GM23338 (cell line): ENCODE data around the gene POSTN. TPM values are rescaled to one million over a fixed set of nuclear protein-coding genes. Genes with fewer than 3 reads are reported as not detected.

Experiments
- ATAC-seq: fragments of 200-7000 bp; cut with Tn5 transposase; 3 replicates; pipeline ENCODE4 v1.9.1; 2020
- DNase-seq: peaks from one replicate; pipeline ENCODE4 v3.0.0-alpha.2; 2015; ENCODE audit warnings: low spot score
- H2AFZ ChIP-seq: fragments of 200-600 bp; sonication (generic); 2 replicates; pipeline ENCODE4 v1.8.0; 2016; ENCODE audit warnings: antibody characterized with exemption, mild to moderate bottlenecking, moderate library complexity
- H3F3A ChIP-seq: fragments of 200-600 bp; sonication (generic); replicated peaks from 2 replicates; pipeline ENCODE4 v1.8.0; 2017; ENCODE audit warnings: antibody characterized with exemption, mixed run types, low read depth
- H3K27ac ChIP-seq: fragments of 200-600 bp; sonication (generic); 2 replicates; pipeline ENCODE4 v1.6.1; 2016; ENCODE audit warnings: low read depth
- H3K27me3 ChIP-seq: fragments of 200-600 bp; sonication (generic); 2 replicates; pipeline ENCODE4 v1.8.0; 2016; ENCODE audit warnings: mild to moderate bottlenecking, mixed run types, moderate library complexity; ENCODE audit not compliant: insufficient read depth
- H3K36me3 ChIP-seq: fragments of 200-600 bp; sonication (generic); 2 replicates; pipeline ENCODE4 v1.8.0; 2016; ENCODE audit warnings: mild to moderate bottlenecking; ENCODE audit not compliant: insufficient read depth
- H3K4me1 ChIP-seq: fragments of 200-600 bp; sonication (generic); 2 replicates; pipeline ENCODE4 v1.8.0; 2016; ENCODE audit warnings: mild to moderate bottlenecking, moderate library complexity; ENCODE audit not compliant: insufficient read depth
- H3K4me2 ChIP-seq: fragments of 200-600 bp; sonication (generic); 2 replicates; pipeline ENCODE4 v1.7.1; 2017; ENCODE audit warnings: mixed run types
- H3K4me3 ChIP-seq: fragments of 200-600 bp; sonication (generic); 2 replicates; pipeline ENCODE4 v1.6.1; 2016; ENCODE audit warnings: mixed run types
- H3K79me2 ChIP-seq: fragments of 200-600 bp; sonication (generic); replicated peaks from 2 replicates; pipeline ENCODE4 v1.8.0; 2017; ENCODE audit warnings: mild to moderate bottlenecking; ENCODE audit not compliant: insufficient read depth
- H3K9me2 ChIP-seq: fragments of 200-600 bp; sonication (generic); 2 replicates; pipeline ENCODE4 v1.8.0; 2017; ENCODE audit not compliant: insufficient read depth
- H4K20me1 ChIP-seq: fragments of 200-600 bp; sonication (generic); replicated peaks from 2 replicates; pipeline ENCODE4 v1.8.0; 2017; ENCODE audit warnings: mild to moderate bottlenecking; ENCODE audit not compliant: insufficient read depth
- H3K27ac Mint-ChIP-seq: 2 replicates; pipeline ENCODE4 v1.8.0; 2020; ENCODE audit warnings: inconsistent platforms, mild to moderate bottlenecking, moderate library complexity, mixed read lengths
- H3K27me3 Mint-ChIP-seq: 3 replicates; pipeline ENCODE4 v1.8.0; 2022; ENCODE audit warnings: low read depth, mild to moderate bottlenecking, moderate library complexity, mixed read lengths, inconsistent platforms; ENCODE audit not compliant: insufficient read depth, poor library complexity
- H3K36me3 Mint-ChIP-seq: 3 replicates; pipeline ENCODE4 v1.8.0; 2021; ENCODE audit warnings: low read depth, mild to moderate bottlenecking, inconsistent platforms, moderate library complexity, mixed read lengths
- H3K4me1 Mint-ChIP-seq: 3 replicates; pipeline ENCODE4 v1.8.0; 2020; ENCODE audit warnings: mild to moderate bottlenecking, inconsistent platforms, mixed read lengths
- H3K4me3 Mint-ChIP-seq: 3 replicates; pipeline ENCODE4 v1.8.0; 2021; ENCODE audit warnings: moderate library complexity, mild to moderate bottlenecking, inconsistent platforms, mixed read lengths
- H3K9me3 Mint-ChIP-seq: 3 replicates; pipeline ENCODE4 v1.8.0; 2020; ENCODE audit warnings: moderate library complexity, mild to moderate bottlenecking, inconsistent platforms, mixed read lengths
- CREB1 ChIP-seq: fragments of 250-450 bp; sonication (Bioruptor Pico); IDR thresholded peaks from 2 replicates; pipeline ENCODE4 v1.5.0; 2020; ENCODE audit warnings: low read depth, mild to moderate bottlenecking, moderate library complexity
- CTCF ChIP-seq, 2 experiments: fragments of 200-600 bp in 1 of 2; sonication (generic) in 1 of 2; conservative IDR thresholded peaks; 2 replicates each; pipeline versions ENCODE4 v1.5.1 to v1.6.1; 2016 to 2017; ENCODE audit warnings: antibody characterized with exemption in 2 of 2, low read depth in 2 of 2, mild to moderate bottlenecking in 2 of 2, moderate library complexity in 1 of 2
- ETS1 ChIP-seq: IDR thresholded peaks from 2 replicates; pipeline ENCODE4 v1.6.1; 2016; ENCODE audit warnings: antibody characterized with exemption
- EZH2 ChIP-seq: fragments of 200-600 bp; sonication (generic); IDR thresholded peaks from one replicate; pipeline ENCODE4 v1.8.0; 2017; ENCODE audit warnings: antibody characterized with exemption, mild to moderate bottlenecking, low read depth; ENCODE audit not compliant: unreplicated experiment
- EZH2phosphoT487 ChIP-seq: fragments of 200-600 bp; sonication (generic); IDR thresholded peaks from one replicate; pipeline ENCODE4 v1.8.1; 2018; ENCODE audit warnings: antibody characterized with exemption; ENCODE audit not compliant: unreplicated experiment
- JUNB ChIP-seq: IDR thresholded peaks from one replicate; pipeline ENCODE4 v1.6.1; 2016; ENCODE audit warnings: antibody characterized with exemption; ENCODE audit not compliant: unreplicated experiment
- NANOG ChIP-seq: IDR thresholded peaks from 2 replicates; pipeline ENCODE4 v1.6.1; 2016; ENCODE audit warnings: antibody characterized with exemption, borderline replicate concordance
- POLR2AphosphoS5 ChIP-seq: IDR thresholded peaks from 2 replicates; pipeline ENCODE4 v1.6.1; 2016; ENCODE audit warnings: antibody characterized with exemption, low read depth
- REST ChIP-seq: IDR thresholded peaks from one replicate; pipeline ENCODE4 v1.6.1; 2018; ENCODE audit warnings: antibody characterized with exemption; ENCODE audit not compliant: unreplicated experiment
- STAT1 ChIP-seq: IDR thresholded peaks from one replicate; pipeline ENCODE4 v1.6.1; 2016; ENCODE audit warnings: antibody characterized with exemption; ENCODE audit not compliant: unreplicated experiment
- ZNF114 ChIP-seq: fragments of 250-450 bp; sonication (Bioruptor Pico); IDR thresholded peaks from 2 replicates; pipeline ENCODE4 v1.5.0; 2020; ENCODE audit warnings: mild to moderate bottlenecking, moderate library complexity
- ZNF331 ChIP-seq: fragments of 250-450 bp; sonication (Bioruptor Pico); IDR thresholded peaks from 2 replicates; pipeline ENCODE4 v1.5.0; 2020; ENCODE audit warnings: low read depth, mild to moderate bottlenecking, moderate library complexity
- ZNF462 ChIP-seq: fragments of 250-450 bp; sonication (Bioruptor Pico); IDR thresholded peaks from 2 replicates; pipeline ENCODE4 v1.5.0; 2020; ENCODE audit warnings: mild to moderate bottlenecking, moderate library complexity
- polyA plus RNA-seq: library from polyadenylated mRNA; unstranded; fragments of >200 nt; fragmentation: Nextera tagmentation; extraction: Ambion mirVana; gene quantifications from 2 replicates; pipeline ENCODE4 v1.2.1, GENCODE V29; 2016
- total RNA-seq: library from RNA; depleted of rRNA; stranded (reverse); fragments of >200 nt; shearing (Covaris generic); gene quantifications from 2 replicates; pipeline ENCODE4 v1.2.3, GENCODE V29; 2014

Gene POSTN
- total and polyA plus RNA-seq, 2 experiments from 2014 or later, result 0.21 to 0.31 TPM

- Histone ChIP-seq H3K36me3 (no peaks in the 10 kb centered on the region), H3K4me1 (no peaks in the 10 kb centered on the region), H3K27ac (no peak overlapping the region), H3K79me2 (no peaks in the 10 kb centered on the region), H3F3A (no peaks in the 10 kb centered on the region), H3K4me2 (no peak overlapping the region), H4K20me1 (no peaks in the 10 kb centered on the region), H3K9me2 (no peaks in the 10 kb centered on the region), H3K27me3 (no peaks in the 10 kb centered on the region), H2AFZ (no peak overlapping the region), H3K4me3 (no peak overlapping the region)
- Mint-ChIP-seq H3K4me1 (no peaks in the 10 kb centered on the region), H3K27me3 (no peaks in the 10 kb centered on the region), H3K9me3 (no peaks in the 10 kb centered on the region), H3K4me3 (no peak overlapping the region), H3K36me3 (no peaks in the 10 kb centered on the region), H3K27ac (0 out of 2 replicates have a peak overlapping the region, but pooled peaks have one; percentile 35)
- no peak for TF ChIP-seq ZNF114
- no peak for TF ChIP-seq ETS1
- no peak for TF ChIP-seq EZH2
- no peak for TF ChIP-seq JUNB
- no peak for TF ChIP-seq POLR2AphosphoS5
- TF ChIP-seq STAT1, result no peak
- no peak for TF ChIP-seq EZH2phosphoT487
- no peak for TF ChIP-seq CREB1 (CRISPR knock-in tag)
- TF ChIP-seq ZNF331 (CRISPR knock-in tag), result no peak
- TF ChIP-seq ZNF462 (CRISPR knock-in tag), result no peak
- no peak for TF ChIP-seq CTCF (conservative IDR thresholded peaks at IDR 0.05; ENCODE audit: low read depth in 2 of 2)
- TF ChIP-seq REST, result no peak
- no peak for TF ChIP-seq NANOG
- DNase-seq (no peak), ATAC-seq (no peak)
Measured at GRCh38 chr13:37576601-37577000, 22.0 kb downstream of the POSTN start.
